Trophoblast cell (in vitro differentiated cells and primary cell): ENCODE measurements around the gene F3.

Source experiments
- DNase-seq, 2 donors: peaks; one replicate each; pipeline ENCODE4 v3.0.0-alpha.2; 2016
- H2AFZ ChIP-seq: 2 replicates; pipeline ENCODE4 v1.6.1; 2013; ENCODE audit warnings: low read length, moderate library complexity, mild to moderate bottlenecking; ENCODE audit not compliant: insufficient read depth, poor library complexity
- H2AK5ac ChIP-seq: 2 replicates; pipeline ENCODE4 v1.6.1; 2013; ENCODE audit warnings: mild to moderate bottlenecking, low read length
- H2BK120ac ChIP-seq: 2 replicates; pipeline ENCODE4 v1.6.1; 2013; ENCODE audit warnings: low read length, mild to moderate bottlenecking, moderate library complexity; ENCODE audit not compliant: insufficient read depth, poor library complexity
- H2BK12ac ChIP-seq: 2 replicates; pipeline ENCODE4 v1.6.1; 2013; ENCODE audit warnings: mild to moderate bottlenecking, low read length, moderate library complexity
- H2BK5ac ChIP-seq: 2 replicates; pipeline ENCODE4 v1.6.1; 2013; ENCODE audit warnings: low read length, low read depth, moderate library complexity, mild to moderate bottlenecking; ENCODE audit not compliant: poor library complexity
- H3K14ac ChIP-seq: 2 replicates; pipeline ENCODE4 v1.6.1; 2013; ENCODE audit warnings: mild to moderate bottlenecking, low read length
- H3K18ac ChIP-seq: 2 replicates; pipeline ENCODE4 v1.6.1; 2013; ENCODE audit warnings: mild to moderate bottlenecking, low read length
- H3K23ac ChIP-seq: 2 replicates; pipeline ENCODE4 v1.6.1; 2013; ENCODE audit warnings: low read length
- H3K27ac ChIP-seq: 2 replicates; pipeline ENCODE4 v1.5.1; 2013; ENCODE audit warnings: low read depth, mild to moderate bottlenecking, inconsistent platforms, low read length, moderate library complexity
- H3K27me3 ChIP-seq: 2 replicates; pipeline ENCODE4 v1.6.1; 2013; ENCODE audit warnings: inconsistent platforms, mild to moderate bottlenecking, low read length, moderate library complexity; ENCODE audit not compliant: insufficient read depth
- H3K36me3 ChIP-seq, 2 experiments: 1 replicate in 1 of 2; 2 replicates in 1 of 2; pipeline ENCODE4 v1.6.1; 2013; ENCODE audit warnings: low read length in 2 of 2, mild to moderate bottlenecking in 2 of 2, moderate library complexity in 1 of 2; ENCODE audit not compliant: insufficient read depth in 2 of 2, control insufficient read depth in 1 of 2
- H3K4ac ChIP-seq: 2 replicates; pipeline ENCODE4 v1.6.1; 2013; ENCODE audit warnings: low read depth, mild to moderate bottlenecking, low read length, moderate library complexity
- H3K4me1 ChIP-seq, 2 experiments: 1 replicate in 1 of 2; 2 replicates in 1 of 2; pipeline ENCODE4 v1.6.1; 2013; ENCODE audit warnings: low read length in 2 of 2, mild to moderate bottlenecking in 2 of 2, moderate library complexity in 1 of 2; ENCODE audit not compliant: insufficient read depth in 2 of 2, control insufficient read depth in 1 of 2
- H3K4me2 ChIP-seq: 2 replicates; pipeline ENCODE4 v1.6.1; 2013; ENCODE audit warnings: inconsistent platforms, mild to moderate bottlenecking, low read length, moderate library complexity
- H3K4me3 ChIP-seq: 2 replicates; pipeline ENCODE4 v1.5.1; 2013; ENCODE audit warnings: mild to moderate bottlenecking, low read depth, low read length, inconsistent platforms
- H3K79me1 ChIP-seq: one replicate; pipeline ENCODE4 v1.6.1; 2013; ENCODE audit warnings: low read length
- H3K79me2 ChIP-seq: 2 replicates; pipeline ENCODE4 v1.6.1; 2013; ENCODE audit warnings: low read length, mild to moderate bottlenecking; ENCODE audit not compliant: control insufficient read depth, insufficient read depth, poor library complexity
- H3K9ac ChIP-seq: 2 replicates; pipeline ENCODE4 v1.6.1; 2013; ENCODE audit warnings: mild to moderate bottlenecking, low read length
- H3K9me3 ChIP-seq: 2 replicates; pipeline ENCODE4 v1.6.1; 2013; ENCODE audit warnings: low read depth, mild to moderate bottlenecking, control low read depth, inconsistent platforms, low read length; ENCODE audit not compliant: insufficient read depth
- H4K12ac ChIP-seq: 2 replicates; pipeline ENCODE4 v1.6.1; 2013; ENCODE audit warnings: low read depth, mild to moderate bottlenecking, low read length, moderate library complexity
- H4K8ac ChIP-seq: 2 replicates; pipeline ENCODE4 v1.6.1; 2013; ENCODE audit warnings: low read depth, mild to moderate bottlenecking, low read length, moderate library complexity
- H4K91ac ChIP-seq: one replicate; pipeline ENCODE4 v1.6.1; 2013; ENCODE audit warnings: low read depth, mild to moderate bottlenecking, low read length, moderate library complexity
- WGBS: extraction: QIAGEN DNeasy Blood & Tissue Kit; methylation state at CpG from one replicate; pipeline ENCODE4 v1.1.7; 2013; ENCODE audit warnings: missing lambda C conversion rate; ENCODE audit not compliant: insufficient read length, insufficient coverage; ENCODE audit errors: extremely low coverage; 5-methylcytosine and 5-hydroxymethylcytosine counted together

The F3 gene

GRCh38 chr1:94543001-94543400 lies 1.4 kb upstream of the F3 start:
- Histone ChIP-seq H3K14ac (no peak overlapping the region), H3K36me3 (peaks cover 6 to 9% of the 10 kb centered on the region in 2 experiments), H3K18ac (no peak overlapping the region), H4K8ac (no peak overlapping the region), H3K4me2 (peak overlapping the region; percentile 42), H2BK5ac (no peak overlapping the region), H3K23ac (no peak overlapping the region), H2BK12ac (no peak overlapping the region), H2BK120ac (no peak overlapping the region), H3K9ac (no peak overlapping the region), H3K4me3 (no peak overlapping the region), H3K4ac (no peak overlapping the region), H3K4me1 (peaks cover 6 to 9% of the 10 kb centered on the region in 2 experiments), H2AFZ (no peak overlapping the region), H4K91ac (no peak overlapping the region), H3K79me1 (peaks cover 17% of the 10 kb centered on the region), H3K79me2 (peaks cover 18% of the 10 kb centered on the region), H2AK5ac (no peak overlapping the region), H3K27me3 (no peaks in the 10 kb centered on the region), H3K27ac (peak overlapping the region; percentile 61), H4K12ac (no peak overlapping the region), H3K9me3 (no peaks in the 10 kb centered on the region)
- no CpG with 5 or more reads among the region's 1 CpG for WGBS
- peak; percentile 33 to 66 for DNase-seq

GRCh38 chr1:94542088-94542870 lies 720 bp upstream of the F3 start:
- Histone ChIP-seq H3K4me1 (peaks cover 7 to 10% of the 10 kb centered on the region in 2 experiments), H3K4me2 (peak overlapping the region; percentile 87), H4K8ac (peak overlapping the region; percentile 50), H3K27ac (peak overlapping the region; percentile 95), H3K18ac (peak overlapping the region; percentile 84), H3K27me3 (no peaks in the 10 kb centered on the region), H3K79me2 (peaks cover 18% of the 10 kb centered on the region), H3K23ac (no peak overlapping the region), H3K4me3 (peak overlapping the region; percentile 73), H4K12ac (no peak overlapping the region), H3K4ac (peak overlapping the region; percentile 97), H2BK5ac (peak overlapping the region; percentile 90), H3K9me3 (peaks cover under 1% of the 10 kb centered on the region), H3K9ac (peak overlapping the region; percentile 87), H2AFZ (peak overlapping the region; percentile 76), H3K79me1 (peaks cover 17% of the 10 kb centered on the region), H4K91ac (peak overlapping the region; percentile 78), H3K36me3 (peaks cover 7 to 10% of the 10 kb centered on the region in 2 experiments), H2AK5ac (peak overlapping the region; percentile 91), H2BK12ac (peak overlapping the region; percentile 90), H3K14ac (peak overlapping the region; percentile 68), H2BK120ac (peak overlapping the region; percentile 56)
- WGBS = no CpG with 5 or more reads among the region's 26 CpGs
- peak; percentile 19 to 45 for DNase-seq

- WGBS = no CpG with 5 or more reads among the region's 23 CpGs
- peak in 1 of 2 donors; percentile 9 for DNase-seq
- H2BK120ac ChIP-seq = peak overlapping the region; percentile 97
These were observed 916 bp downstream of the F3 start for GRCh38 chr1:94540440-94541245.

GRCh38 chr1:94539496-94539895 lies 2.1 kb downstream of the F3 start:
- Histone ChIP-seq H3K14ac (no peak overlapping the region), H3K4ac (peak overlapping the region; percentile 64), H3K27me3 (no peaks in the 10 kb centered on the region), H4K8ac (no peak overlapping the region), H3K23ac (no peak overlapping the region), H3K36me3 (peaks cover 21 to 32% of the 10 kb centered on the region in 2 experiments), H3K4me3 (peak overlapping the region; percentile 34), H2BK5ac (no peak overlapping the region), H3K4me1 (peaks cover 15% of the 10 kb centered on the region in 2 experiments), H3K18ac (no peak overlapping the region), H4K12ac (no peak overlapping the region), H2BK12ac (no peak overlapping the region), H3K79me1 (peaks cover 15% of the 10 kb centered on the region), H3K9ac (no peak overlapping the region), H3K9me3 (peaks cover 1% of the 10 kb centered on the region), H3K79me2 (peaks cover 19% of the 10 kb centered on the region), H3K4me2 (peak overlapping the region; percentile 59), H4K91ac (no peak overlapping the region), H3K27ac (no peak overlapping the region), H2AK5ac (no peak overlapping the region), H2BK120ac (no peak overlapping the region), H2AFZ (no peak overlapping the region)
- no CpG with 5 or more reads among the region's 3 CpGs for WGBS
- no peak for DNase-seq

More at GRCh38 chr1:94540440-94541245, 916 bp downstream of the F3 start:
- Histone ChIP-seq H4K8ac (no peak overlapping the region), H3K79me1 (peaks cover 17% of the 10 kb centered on the region), H3K27me3 (no peaks in the 10 kb centered on the region), H2BK12ac (no peak overlapping the region), H3K4ac (peak overlapping the region; percentile 100), H2AFZ (peak overlapping the region; percentile 71), H3K79me2 (peaks cover 18% of the 10 kb centered on the region), H3K27ac (peak overlapping the region; percentile 83), H3K4me1 (peaks cover 15% of the 10 kb centered on the region in 2 experiments), H4K91ac (peak overlapping the region; percentile 83), H3K9ac (peak overlapping the region; percentile 96), H2BK5ac (peak overlapping the region; percentile 98), H3K4me2 (peak overlapping the region; percentile 59), H3K9me3 (peaks cover 1% of the 10 kb centered on the region), H2AK5ac (no peak overlapping the region), H3K23ac (no peak overlapping the region), H3K14ac (no peak overlapping the region), H3K18ac (peak overlapping the region; percentile 97), H3K36me3 (peaks cover 13 to 21% of the 10 kb centered on the region in 2 experiments), H3K4me3 (peak overlapping the region; percentile 95), H4K12ac (no peak overlapping the region)
